Lower leg skin (tissue), 4 donors: ENCODE measurements around the gene DRAXIN. TPM values are rescaled to one million over a fixed set of nuclear protein-coding genes. Genes with fewer than 3 reads are reported as not detected.

Source experiments
- DNase-seq, 2 donors: peaks; one replicate each; pipeline ENCODE4 v3.0.0-alpha.2; 2019; ENCODE audit warnings: low spot score in 2 of 2
- H3K4me3 ChIP-seq: fragments of 200-600 bp; sonication (generic); 2 replicates; pipeline ENCODE4 v1.5.1; 2017; ENCODE audit warnings: mild to moderate bottlenecking, low read depth; ENCODE audit not compliant: poor library complexity, severe bottlenecking
- POLR2A ChIP-seq, 2 donors: fragments of 450-650 bp; IDR thresholded peaks; one replicate each; pipeline ENCODE4 v1.6.1; 2016 to 2017; ENCODE audit warnings: antibody characterized with exemption in 2 of 2, mild to moderate bottlenecking in 1 of 2, moderate library complexity in 1 of 2
- WGBS, 2 donors: methylation state at CpG; one replicate each; pipeline ENCODE4 v1.1.5; 2018; 5-methylcytosine and 5-hydroxymethylcytosine counted together
- intact Hi-C: fragments of 100-400 bp; cut with DNase I; formaldehyde crosslinking; loops from one replicate; pipeline ENCODE4 v1.15.0; 2023; ENCODE audit warnings: low total_unique reads
- total RNA-seq, 4 donors: library from RNA; depleted of rRNA; stranded (reverse); fragments of >200 nt; gene quantifications; one replicate each; pipeline ENCODE4 v1.1.0, GENCODE V29; 2016
- TF ChIP-seq, protein P1 (sequence below), 3 donors: fragments of 450-650 bp; IDR thresholded peaks; one replicate each; pipeline ENCODE4 v1.5.1; 2016; ENCODE audit warnings: antibody characterized with exemption in 3 of 3, mild to moderate bottlenecking in 3 of 3, moderate library complexity in 2 of 3

The DRAXIN gene
- total RNA-seq, 4 donors from 2014 or later = 0.15 to 0.52 (median 0.36) TPM; not detected in 1

DNA sequence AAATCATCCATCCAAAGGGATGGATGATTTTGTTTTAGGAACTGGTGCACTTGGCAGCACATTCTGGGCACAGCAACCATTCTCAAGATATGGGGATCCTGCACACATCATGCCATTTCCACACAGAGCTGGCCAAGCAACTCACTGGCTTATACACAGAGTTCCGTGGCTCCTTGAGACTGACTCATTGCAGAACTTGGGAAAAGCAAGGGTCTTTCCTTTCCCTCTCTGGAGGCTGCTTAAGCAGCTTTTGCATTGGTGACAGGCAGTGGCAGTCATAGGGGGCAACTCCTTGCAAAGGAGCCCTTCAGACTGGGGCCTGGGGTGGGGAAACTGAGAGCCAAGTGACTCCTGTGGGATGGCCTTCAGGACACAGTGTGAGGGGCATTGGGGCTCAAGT, 8.7 kb upstream of the DRAXIN start:
- no peak for DNase-seq
- intact Hi-C loops = no loop called here
- WGBS, 2 donors = 36 to 64% methylated on average over 1 of the region's 1 CpG
- no peak overlapping the region for H3K4me3 ChIP-seq
- TF ChIP-seq POLR2A (IDR thresholded peaks at IDR 0.05) = no peak
- TF ChIP-seq, protein P1, sequence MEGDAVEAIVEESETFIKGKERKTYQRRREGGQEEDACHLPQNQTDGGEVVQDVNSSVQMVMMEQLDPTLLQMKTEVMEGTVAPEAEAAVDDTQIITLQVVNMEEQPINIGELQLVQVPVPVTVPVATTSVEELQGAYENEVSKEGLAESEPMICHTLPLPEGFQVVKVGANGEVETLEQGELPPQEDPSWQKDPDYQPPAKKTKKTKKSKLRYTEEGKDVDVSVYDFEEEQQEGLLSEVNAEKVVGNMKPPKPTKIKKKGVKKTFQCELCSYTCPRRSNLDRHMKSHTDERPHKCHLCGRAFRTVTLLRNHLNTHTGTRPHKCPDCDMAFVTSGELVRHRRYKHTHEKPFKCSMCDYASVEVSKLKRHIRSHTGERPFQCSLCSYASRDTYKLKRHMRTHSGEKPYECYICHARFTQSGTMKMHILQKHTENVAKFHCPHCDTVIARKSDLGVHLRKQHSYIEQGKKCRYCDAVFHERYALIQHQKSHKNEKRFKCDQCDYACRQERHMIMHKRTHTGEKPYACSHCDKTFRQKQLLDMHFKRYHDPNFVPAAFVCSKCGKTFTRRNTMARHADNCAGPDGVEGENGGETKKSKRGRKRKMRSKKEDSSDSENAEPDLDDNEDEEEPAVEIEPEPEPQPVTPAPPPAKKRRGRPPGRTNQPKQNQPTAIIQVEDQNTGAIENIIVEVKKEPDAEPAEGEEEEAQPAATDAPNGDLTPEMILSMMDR (IDR thresholded peaks at IDR 0.05) = no peak

DNA sequence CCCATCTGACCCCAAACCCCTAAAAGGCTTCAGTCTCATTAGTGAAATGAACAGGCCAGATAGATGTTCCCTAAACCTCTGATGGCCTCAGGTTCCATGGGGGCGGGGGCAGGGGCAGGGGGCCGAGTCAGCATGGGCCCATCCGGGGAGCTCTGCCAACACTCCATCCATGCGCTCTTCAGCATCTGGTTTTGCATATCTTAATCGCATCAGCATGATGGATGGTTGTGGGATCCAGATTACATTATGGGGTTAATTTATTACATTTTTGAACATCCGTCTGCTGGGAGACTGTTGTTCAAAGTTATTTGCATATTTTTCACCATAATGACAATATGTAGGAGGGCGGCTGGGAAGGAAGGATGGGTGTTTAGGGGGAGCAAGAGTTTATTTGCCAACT, 7.4 kb upstream of the DRAXIN start:
- H3K4me3 ChIP-seq = no peak overlapping the region
- no peak for TF ChIP-seq POLR2A (IDR thresholded peaks at IDR 0.05)
- TF ChIP-seq, protein P1 (IDR thresholded peaks at IDR 0.05) = no peak
- 56 to 62% methylated on average over 7 of the region's 7 CpGs for WGBS, 2 donors
- intact Hi-C loops = no loop called here
- DNase-seq = no peak

DNA sequence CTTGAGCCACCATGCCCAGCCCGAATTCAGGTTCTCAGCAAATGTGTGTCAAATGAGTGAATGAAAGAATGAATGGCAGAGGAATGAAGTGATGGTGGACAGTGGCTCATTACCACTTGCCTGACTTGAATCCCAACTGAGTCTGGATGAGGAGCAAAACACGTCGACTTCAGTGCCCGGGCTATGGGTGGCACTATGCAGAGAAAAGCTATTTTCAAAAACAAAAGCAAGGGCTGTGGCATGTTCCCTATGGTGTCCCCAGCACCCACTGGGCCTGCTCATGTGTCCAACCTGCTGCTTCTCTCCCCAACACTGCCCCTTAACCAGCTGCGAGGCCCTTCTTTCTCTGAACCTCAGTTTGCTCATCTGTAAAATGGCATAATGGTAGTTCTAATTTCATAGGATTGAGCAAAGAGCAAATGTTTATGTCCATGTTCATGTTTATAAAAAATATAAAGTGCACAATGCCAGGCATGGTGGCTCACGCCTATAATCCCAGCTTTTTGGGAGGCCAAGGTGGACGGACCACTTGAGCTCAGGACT, 6.2 kb upstream of the DRAXIN start:
- DNase-seq = no peak
- 90 to 92% methylated on average over 7 of the region's 7 CpGs for WGBS, 2 donors
- TF ChIP-seq, protein P1 (IDR thresholded peaks at IDR 0.05) = no peak
- TF ChIP-seq POLR2A (IDR thresholded peaks at IDR 0.05) = no peak

DNA sequence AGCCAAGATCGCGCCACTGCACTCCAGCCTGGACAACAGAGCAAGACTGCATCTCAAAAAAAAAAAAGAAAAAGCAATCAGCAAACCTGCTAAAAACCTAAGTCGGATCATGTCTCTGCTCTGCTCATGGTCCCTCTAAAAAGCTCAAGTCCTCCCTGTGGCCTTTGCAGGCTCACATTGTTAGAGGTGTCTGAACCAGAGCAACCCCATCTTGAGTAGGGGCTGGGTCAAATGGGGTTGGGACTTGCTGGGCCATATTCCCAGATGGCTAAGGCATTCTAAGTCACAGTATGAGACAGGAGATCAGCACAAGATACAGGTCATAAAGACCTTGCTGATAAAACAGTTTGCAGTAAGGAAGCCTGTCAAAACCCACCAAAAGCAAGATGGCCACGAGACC, 3.0 kb upstream of the DRAXIN start:
- intact Hi-C loops = no loop called here
- WGBS, 2 donors = 90 to 98% methylated on average over 4 of the region's 4 CpGs
- H3K4me3 ChIP-seq = no peak overlapping the region
- TF ChIP-seq, protein P1 (IDR thresholded peaks at IDR 0.05) = no peak
- no peak for TF ChIP-seq POLR2A (IDR thresholded peaks at IDR 0.05)
- DNase-seq = no peak

More for the DNA sequence above, 6.2 kb upstream of the DRAXIN start:
- intact Hi-C loops = no loop called here
- H3K4me3 ChIP-seq = no peak overlapping the region

DNA sequence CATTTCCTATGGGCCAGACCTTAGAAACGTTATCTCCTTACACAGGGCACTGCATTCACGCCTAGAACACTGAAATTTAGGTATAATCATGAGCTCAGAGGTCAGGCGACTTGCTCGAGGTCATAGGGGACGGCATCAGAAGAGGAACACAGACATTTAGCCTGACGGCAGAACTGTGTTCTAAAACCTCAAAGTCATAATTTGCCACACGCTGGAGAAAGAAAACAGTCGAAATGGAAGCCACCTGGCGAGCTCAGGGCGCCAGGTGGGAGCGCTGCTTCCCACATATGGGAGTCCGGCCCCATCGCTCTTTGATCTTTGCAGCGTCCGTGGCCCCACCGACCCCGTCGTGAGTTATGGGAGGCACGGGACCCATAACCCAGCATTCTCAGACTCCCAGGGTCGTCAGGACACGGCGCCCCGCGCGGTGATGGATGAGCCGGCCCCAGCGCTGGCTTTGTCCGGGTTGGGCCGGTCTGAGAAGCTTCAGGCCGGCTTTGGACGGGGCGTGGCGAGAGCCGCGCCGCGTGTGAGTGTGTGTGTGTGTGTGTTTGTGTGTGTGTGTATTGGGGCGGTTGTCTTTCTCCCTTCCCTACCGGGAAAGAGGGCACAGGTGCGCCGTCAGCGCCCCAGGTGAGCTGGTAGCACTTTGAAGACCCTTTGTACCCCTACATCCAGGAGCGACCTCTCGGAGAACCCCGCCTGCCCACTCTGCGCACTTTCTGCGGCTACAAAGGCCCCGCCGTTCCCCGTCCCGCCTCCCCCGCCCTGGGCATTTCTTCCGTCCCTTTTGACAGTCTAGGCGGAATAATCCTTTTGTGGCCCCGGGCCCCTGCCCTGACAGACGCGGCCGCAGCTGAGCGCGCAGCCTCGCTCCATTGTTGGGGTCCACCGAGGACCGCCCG, 861 bp upstream of the DRAXIN start:
- no peak for DNase-seq
- intact Hi-C loops = no loop called here
- H3K4me3 ChIP-seq = no peak overlapping the region
- 6 to 8% methylated on average over 51 to 55 of the region's 64 CpGs for WGBS, 2 donors
- no peak for TF ChIP-seq POLR2A (IDR thresholded peaks at IDR 0.05)
- TF ChIP-seq, protein P1 (IDR thresholded peaks at IDR 0.05) = no peak
